Loucy (cell line): ENCODE measurements around the gene FARS2.

Experiments
- H2AFZ ChIP-seq: fragments of 200-600 bp; sonication (generic); 2 replicates; pipeline ENCODE4 v1.6.0; 2016; ENCODE audit warnings: antibody characterized with exemption, mild to moderate bottlenecking, low read length, moderate library complexity
- H3F3A ChIP-seq: fragments of 200-600 bp; 2 replicates; pipeline ENCODE4 v1.6.0; 2016; ENCODE audit warnings: antibody characterized with exemption, low read depth, mild to moderate bottlenecking
- H3K27me3 ChIP-seq: fragments of 200-600 bp; sonication (generic); 2 replicates; pipeline ENCODE4 v1.6.1; 2014; ENCODE audit warnings: low read length, mild to moderate bottlenecking; ENCODE audit not compliant: insufficient read depth, poor library complexity, severe bottlenecking
- H3K36me3 ChIP-seq: fragments of 200-600 bp; sonication (generic); 2 replicates; pipeline ENCODE4 v1.6.1; 2016; ENCODE audit warnings: low read length; ENCODE audit not compliant: insufficient read depth
- H3K4me1 ChIP-seq: fragments of 200-600 bp; sonication (generic); 2 replicates; pipeline ENCODE4 v1.5.1; 2014; ENCODE audit warnings: low read length, mild to moderate bottlenecking; ENCODE audit not compliant: insufficient read depth, poor library complexity, severe bottlenecking
- H3K4me2 ChIP-seq: fragments of 200-600 bp; sonication (generic); 2 replicates; pipeline ENCODE4 v1.6.0; 2014; ENCODE audit warnings: antibody characterized with exemption, low read length, low read depth, mild to moderate bottlenecking; ENCODE audit not compliant: poor library complexity, severe bottlenecking
- H3K4me3 ChIP-seq: fragments of 200-600 bp; sonication (generic); 2 replicates; pipeline ENCODE4 v1.5.1; 2014; ENCODE audit warnings: low read length, mild to moderate bottlenecking, mixed read lengths; ENCODE audit not compliant: poor library complexity, severe bottlenecking
- H3K79me2 ChIP-seq: fragments of 200-600 bp; sonication (generic); 2 replicates; pipeline ENCODE4 v1.6.1; 2014; ENCODE audit warnings: low read length; ENCODE audit not compliant: insufficient read depth
- H3K9ac ChIP-seq: fragments of 200-600 bp; sonication (generic); 2 replicates; pipeline ENCODE4 v1.6.0; 2014; ENCODE audit warnings: mild to moderate bottlenecking, low read depth, low read length, moderate library complexity; ENCODE audit not compliant: poor library complexity, severe bottlenecking
- H3K9me2 ChIP-seq: fragments of 200-600 bp; sonication (generic); replicated peaks from 2 replicates; pipeline ENCODE4 v1.6.1; 2016; ENCODE audit warnings: low read depth, low read length, mixed read lengths
- H3K9me3 ChIP-seq: fragments of 200-600 bp; sonication (generic); 2 replicates; pipeline ENCODE4 v1.6.1; 2014; ENCODE audit warnings: mild to moderate bottlenecking, antibody characterized with exemption, low read length, low read depth; ENCODE audit not compliant: insufficient read depth
- H4K20me1 ChIP-seq: fragments of 200-600 bp; sonication (generic); 2 replicates; pipeline ENCODE4 v1.6.0; 2014; ENCODE audit warnings: antibody characterized with exemption, low read length, mild to moderate bottlenecking; ENCODE audit not compliant: insufficient read depth, poor library complexity, severe bottlenecking
- EZH2phosphoT487 ChIP-seq: fragments of 200-600 bp; IDR thresholded peaks from 2 replicates; pipeline ENCODE4 v1.6.1; 2018; ENCODE audit warnings: antibody characterized with exemption, mild to moderate bottlenecking, moderate library complexity, borderline replicate concordance
- TF ChIP-seq, protein P1 (sequence below): fragments of 200-600 bp; sonication (generic); conservative IDR thresholded peaks from 2 replicates; pipeline ENCODE4 v1.5.1; 2014; ENCODE audit warnings: mild to moderate bottlenecking, antibody characterized with exemption, low read length

The FARS2 gene

DNA sequence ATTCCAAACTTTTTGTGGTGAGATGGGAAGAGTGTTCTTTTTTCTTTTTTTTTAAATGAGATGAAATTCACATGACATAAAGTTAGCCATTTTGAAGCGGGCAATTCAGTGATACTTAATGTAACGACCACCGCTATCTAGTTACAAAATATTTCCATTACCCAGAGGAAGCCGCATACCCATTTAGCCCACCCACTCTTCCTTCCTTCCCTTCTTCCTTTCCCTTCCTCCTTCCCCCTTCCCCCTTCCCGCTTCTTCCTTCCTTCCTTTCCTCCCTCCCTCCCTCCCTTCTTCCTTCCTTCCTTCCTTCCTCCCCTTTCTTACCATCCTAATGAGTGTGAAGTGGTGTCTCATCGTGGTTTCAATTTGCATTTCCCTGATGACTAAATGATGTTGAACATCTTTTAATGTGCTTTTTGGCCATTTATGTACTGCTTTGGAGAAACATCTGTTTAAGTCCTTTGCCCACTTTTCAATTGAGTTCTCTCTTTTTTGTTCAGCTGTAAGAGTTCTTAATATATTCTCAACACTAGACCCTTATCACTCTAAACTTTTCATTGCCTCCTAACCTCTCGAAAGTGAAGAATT is 371.1 kb downstream of the FARS2 start:
- no peaks in the 10 kb centered on the region for H3K36me3 ChIP-seq
- TF ChIP-seq EZH2phosphoT487, result no peak
- TF ChIP-seq, protein P1, sequence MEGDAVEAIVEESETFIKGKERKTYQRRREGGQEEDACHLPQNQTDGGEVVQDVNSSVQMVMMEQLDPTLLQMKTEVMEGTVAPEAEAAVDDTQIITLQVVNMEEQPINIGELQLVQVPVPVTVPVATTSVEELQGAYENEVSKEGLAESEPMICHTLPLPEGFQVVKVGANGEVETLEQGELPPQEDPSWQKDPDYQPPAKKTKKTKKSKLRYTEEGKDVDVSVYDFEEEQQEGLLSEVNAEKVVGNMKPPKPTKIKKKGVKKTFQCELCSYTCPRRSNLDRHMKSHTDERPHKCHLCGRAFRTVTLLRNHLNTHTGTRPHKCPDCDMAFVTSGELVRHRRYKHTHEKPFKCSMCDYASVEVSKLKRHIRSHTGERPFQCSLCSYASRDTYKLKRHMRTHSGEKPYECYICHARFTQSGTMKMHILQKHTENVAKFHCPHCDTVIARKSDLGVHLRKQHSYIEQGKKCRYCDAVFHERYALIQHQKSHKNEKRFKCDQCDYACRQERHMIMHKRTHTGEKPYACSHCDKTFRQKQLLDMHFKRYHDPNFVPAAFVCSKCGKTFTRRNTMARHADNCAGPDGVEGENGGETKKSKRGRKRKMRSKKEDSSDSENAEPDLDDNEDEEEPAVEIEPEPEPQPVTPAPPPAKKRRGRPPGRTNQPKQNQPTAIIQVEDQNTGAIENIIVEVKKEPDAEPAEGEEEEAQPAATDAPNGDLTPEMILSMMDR, result no peak
- H3K9ac ChIP-seq, result no peak overlapping the region
- H3F3A ChIP-seq, result no peaks in the 10 kb centered on the region
- no peak overlapping the region for H2AFZ ChIP-seq
- H3K4me2 ChIP-seq, result no peak overlapping the region
- no peaks in the 10 kb centered on the region for H4K20me1 ChIP-seq
- H3K4me3 ChIP-seq, result no peak overlapping the region
- no peaks in the 10 kb centered on the region for H3K9me3 ChIP-seq
- no peaks in the 10 kb centered on the region for H3K27me3 ChIP-seq
- peaks cover 9% of the 10 kb centered on the region for H3K4me1 ChIP-seq
- no peaks in the 10 kb centered on the region for H3K79me2 ChIP-seq
- H3K9me2 ChIP-seq, result no peaks in the 10 kb centered on the region

DNA sequence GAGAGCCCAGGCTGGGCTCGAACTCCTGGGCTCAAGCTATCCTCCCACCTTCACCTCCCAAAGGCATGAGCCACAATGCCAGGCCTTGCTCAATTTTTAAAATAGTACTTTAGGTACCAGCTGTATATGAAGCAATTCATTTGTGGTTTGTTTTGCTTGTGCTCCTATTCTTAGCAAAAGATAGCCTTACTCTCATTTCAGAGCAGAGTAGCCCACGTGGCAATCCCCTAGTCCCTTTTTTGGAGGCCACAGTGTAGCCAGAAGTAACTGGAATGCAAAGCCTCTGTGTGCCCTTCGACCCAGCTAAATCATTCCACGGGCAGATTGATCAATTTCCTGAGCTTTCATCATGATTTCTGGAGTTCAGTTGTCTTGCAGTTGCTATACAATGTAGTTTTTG is 373.2 kb downstream of the FARS2 start:
- no peaks in the 10 kb centered on the region for H3K9me2 ChIP-seq
- H3K9ac ChIP-seq, result no peak overlapping the region
- no peaks in the 10 kb centered on the region for H3F3A ChIP-seq
- H4K20me1 ChIP-seq, result no peaks in the 10 kb centered on the region
- H3K9me3 ChIP-seq, result no peaks in the 10 kb centered on the region
- H3K27me3 ChIP-seq, result no peaks in the 10 kb centered on the region
- H3K36me3 ChIP-seq, result no peaks in the 10 kb centered on the region
- H3K4me3 ChIP-seq, result no peak overlapping the region
- H3K4me1 ChIP-seq, result peaks cover 5% of the 10 kb centered on the region
- H3K4me2 ChIP-seq, result no peak overlapping the region
- TF ChIP-seq, protein P1, result no peak
- no peak for TF ChIP-seq EZH2phosphoT487
- H3K79me2 ChIP-seq, result no peaks in the 10 kb centered on the region
- no peak overlapping the region for H2AFZ ChIP-seq

DNA sequence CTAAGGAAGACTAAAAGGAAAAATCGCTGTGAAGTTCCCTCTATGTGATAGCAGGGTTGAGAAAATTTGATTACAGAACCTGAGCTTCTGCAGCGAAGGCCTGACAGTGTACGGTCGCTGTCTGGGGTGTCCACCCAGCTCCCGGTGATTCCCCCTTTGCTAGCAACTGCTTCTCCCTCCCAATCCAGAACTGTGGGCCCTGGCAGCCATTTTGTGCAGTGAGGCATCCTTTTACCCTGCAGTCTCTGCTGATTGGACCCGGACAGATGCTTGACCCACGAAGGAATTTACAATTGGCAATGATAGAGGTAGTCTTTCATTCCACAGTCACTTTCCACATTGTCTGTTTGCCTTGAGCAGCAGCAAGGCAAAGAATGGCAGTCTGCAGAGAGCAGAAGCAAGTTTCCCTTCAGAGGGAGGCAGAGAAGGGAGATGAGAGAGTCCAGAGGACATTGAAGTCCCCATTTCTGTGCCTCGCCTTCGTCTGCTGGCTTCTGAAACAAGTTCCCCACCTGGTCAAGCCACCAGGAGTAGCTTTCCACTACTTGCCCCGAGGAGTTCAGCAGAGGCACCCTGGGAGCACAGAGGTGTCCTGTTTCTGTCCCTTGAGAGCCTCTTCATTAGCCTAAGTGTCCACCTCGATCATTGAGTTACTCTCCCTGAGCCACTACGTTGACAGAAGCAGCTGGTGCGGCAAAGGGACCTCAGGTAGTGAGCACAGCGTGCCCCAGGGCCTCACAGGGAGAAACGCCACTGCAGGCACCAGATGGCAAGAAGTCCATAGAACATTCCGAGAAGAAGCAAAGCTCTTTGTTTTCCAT is 375.1 kb downstream of the FARS2 start:
- H3K4me2 ChIP-seq, result no peak overlapping the region
- TF ChIP-seq, protein P1, result no peak
- no peak for TF ChIP-seq EZH2phosphoT487
- H3K4me1 ChIP-seq, result peaks cover 5% of the 10 kb centered on the region

More for the DNA sequence above, 375.1 kb downstream of the FARS2 start:
- Histone ChIP-seq H2AFZ (no peak overlapping the region), H3K4me3 (no peak overlapping the region), H3K9me2 (no peaks in the 10 kb centered on the region), H4K20me1 (no peaks in the 10 kb centered on the region), H3F3A (no peaks in the 10 kb centered on the region), H3K9ac (no peak overlapping the region), H3K9me3 (peaks cover 7% of the 10 kb centered on the region; the same call in 1 of the 2 replicates), H3K79me2 (no peaks in the 10 kb centered on the region), H3K27me3 (no peaks in the 10 kb centered on the region), H3K36me3 (no peaks in the 10 kb centered on the region)
